NCI-H82 treated with DMSO at 0.1 percent for 48 hours (cell line): ENCODE results near the gene CAMTA1.

Source experiments
- DNase-seq: peaks from one replicate; lab custom pipeline; 2025; ENCODE audit not compliant: unreplicated experiment; lab: John Stamatoyannopoulos, UW

CAMTA1 gene

DNA sequence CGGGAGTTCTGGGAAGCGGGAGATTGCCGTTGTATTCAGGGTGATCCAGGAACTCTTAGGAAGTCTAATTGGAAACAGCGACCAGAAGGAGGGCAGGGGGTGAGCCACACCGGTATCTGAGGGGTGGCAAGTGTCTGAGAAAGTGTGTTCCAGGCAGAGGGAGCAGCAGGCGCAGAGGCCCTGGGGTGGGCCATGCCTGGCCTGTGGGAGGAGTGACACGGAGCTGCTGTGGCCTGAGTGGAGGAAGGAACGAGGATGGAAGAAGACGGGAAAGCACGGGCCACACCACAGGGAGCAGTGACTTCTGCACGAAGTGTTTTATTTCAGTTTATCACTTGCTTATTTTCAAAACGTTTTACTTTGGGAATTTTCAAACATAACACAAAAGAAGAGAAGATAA lies 1010.2 kb downstream of the CAMTA1 start:
- no peak for DNase-seq

DNA sequence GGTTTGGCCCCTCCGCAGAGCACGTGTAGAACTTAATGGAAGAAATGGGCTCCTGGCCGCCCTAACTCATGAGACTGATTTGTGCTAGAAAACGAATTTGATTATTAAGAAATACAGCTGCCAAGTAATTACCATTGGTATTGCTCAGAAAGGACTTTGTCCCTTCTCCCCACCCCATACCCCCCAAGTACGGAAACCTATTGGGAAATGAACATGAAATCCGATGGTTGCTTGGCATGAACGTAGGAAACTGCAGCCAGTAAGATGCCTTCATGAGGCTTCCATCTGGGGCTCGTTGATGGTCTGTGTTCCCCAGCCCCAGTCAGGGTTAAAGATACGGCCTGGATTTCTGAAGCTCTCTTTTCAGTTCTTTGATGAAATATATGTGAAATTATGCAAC lies 1020.2 kb downstream of the CAMTA1 start:
- no peak for DNase-seq

DNA sequence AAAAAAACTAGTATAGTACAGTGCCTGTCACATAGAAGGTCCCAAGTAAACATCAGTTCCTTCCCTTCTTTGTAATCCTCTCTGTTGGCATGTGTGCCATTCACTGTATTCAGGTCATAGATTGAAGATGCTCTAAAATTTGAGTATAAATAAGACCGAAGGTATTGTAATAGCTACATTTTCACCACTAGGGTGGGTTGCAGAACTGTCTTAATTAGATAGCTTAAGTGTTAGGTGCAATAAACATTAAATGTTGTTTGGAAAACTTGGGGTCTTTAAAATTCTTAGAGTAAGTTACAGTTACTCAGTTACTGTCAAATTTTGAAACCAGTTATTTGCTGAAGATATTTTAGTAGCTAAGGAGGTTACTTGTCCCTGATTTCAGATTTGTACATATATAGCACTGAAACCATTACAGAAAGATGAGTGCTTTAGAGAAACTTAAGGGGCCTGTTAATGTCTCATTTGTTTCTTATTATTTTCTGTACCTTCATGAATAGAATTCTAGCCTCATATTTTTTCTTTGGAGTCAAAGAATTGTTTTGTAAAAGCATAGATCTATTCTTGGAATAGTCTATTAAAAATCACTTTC lies 1023.1 kb downstream of the CAMTA1 start:
- no peak for DNase-seq

DNA sequence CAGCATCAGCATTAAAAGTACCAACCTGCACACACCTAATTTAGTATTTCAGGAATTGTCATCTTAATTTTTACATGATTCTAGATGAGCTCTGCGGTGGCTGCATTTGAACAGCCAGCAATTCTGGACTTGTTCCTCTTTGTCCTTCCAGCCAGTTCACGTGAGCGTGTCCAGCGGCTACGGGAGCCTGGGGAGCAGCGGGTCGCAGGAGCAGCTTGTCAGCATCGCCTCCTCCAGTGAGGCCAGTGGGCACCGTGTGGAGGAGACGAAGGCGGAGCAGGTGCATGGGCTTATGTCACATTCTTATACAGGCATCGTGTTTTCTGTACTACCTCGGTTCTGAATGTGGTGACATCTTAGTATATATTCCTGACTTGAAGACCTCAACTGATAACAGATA lies 1024.5 kb downstream of the CAMTA1 start:
- DNase-seq = no peak

DNA sequence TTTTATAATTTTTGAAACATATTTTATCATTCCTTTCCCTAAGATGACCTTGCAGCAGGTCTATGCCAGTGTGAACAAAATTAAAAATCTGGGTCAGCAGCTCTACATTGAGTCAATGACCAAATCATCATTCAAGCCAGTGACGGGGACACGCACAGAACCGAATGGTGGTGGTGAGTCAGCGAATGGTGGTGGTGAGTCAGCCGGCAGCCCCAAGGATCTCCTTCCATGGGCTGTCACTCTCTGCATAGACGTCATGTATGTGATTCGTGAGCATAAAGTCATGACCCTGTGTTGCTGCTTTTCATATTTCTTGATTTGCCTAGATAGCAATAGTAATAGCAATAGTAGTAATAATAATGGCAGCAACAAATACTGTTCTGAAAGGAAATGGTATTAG lies 1025.1 kb downstream of the CAMTA1 start:
- no peak for DNase-seq

DNA sequence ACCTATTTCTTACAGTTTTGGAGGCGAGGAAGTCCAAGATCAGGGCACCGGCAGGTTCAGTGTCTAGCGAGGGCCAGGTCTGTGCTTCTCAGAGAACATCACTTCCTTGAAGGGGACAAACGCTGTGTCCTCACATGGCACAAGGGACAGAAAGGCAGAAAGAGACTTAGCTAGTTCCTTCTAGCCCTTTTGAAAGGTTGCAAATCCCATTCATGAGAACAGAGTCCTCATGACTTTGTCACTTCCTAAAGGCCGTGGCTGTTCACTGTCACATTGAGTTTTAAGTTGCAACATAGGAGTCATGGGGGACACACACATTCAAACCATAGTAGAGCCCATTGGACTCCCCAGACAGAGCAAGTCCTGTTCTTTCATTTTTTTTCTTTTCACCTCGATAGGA lies 1026.2 kb downstream of the CAMTA1 start:
- no peak for DNase-seq

DNA sequence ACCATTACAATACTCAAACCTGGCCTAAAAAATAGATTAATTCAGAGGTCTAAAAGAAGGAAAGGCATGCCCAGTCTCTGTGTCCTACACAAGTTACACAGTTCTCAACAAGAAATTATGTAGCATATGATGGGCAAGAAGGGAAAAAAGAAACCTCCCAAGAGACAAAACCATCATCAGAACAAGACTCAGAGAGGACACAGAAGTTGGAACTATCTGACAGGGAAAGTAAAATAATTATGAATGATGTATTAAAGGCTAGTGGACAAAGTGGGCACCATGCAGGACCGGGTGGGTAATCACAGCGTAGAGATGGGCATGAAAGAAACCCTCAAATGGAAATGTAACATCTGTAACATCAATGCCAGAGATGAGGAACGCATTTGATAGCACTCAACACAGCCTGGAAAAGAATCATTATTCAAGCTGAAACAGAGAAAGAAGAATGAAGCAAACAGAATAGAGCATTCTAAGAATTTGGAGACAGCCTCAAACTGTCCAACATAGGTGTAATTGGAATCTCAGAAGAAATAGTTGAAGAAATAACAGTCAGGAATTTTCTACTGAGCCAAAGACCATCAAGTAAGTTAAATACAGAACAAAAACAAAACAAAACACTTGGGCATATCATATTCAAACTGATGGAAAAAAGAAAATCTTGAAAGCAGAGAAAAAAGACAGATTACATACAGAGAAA lies 1028.6 kb downstream of the CAMTA1 start:
- no peak for DNase-seq
